HT1080 (cell line): ENCODE results near the gene CNTNAP2. TPM values are rescaled to one million over a fixed set of nuclear protein-coding genes. Genes with fewer than 3 reads are reported as not detected.

Source experiments
- DNase-seq: peaks from one replicate; pipeline ENCODE4 v3.0.0-alpha.2; 2015; ENCODE audit warnings: low read depth
- total RNA-seq: library from RNA; depleted of rRNA; stranded (reverse); fragments of >200 nt; shearing (Covaris generic); gene quantifications from 2 replicates; pipeline ENCODE4 v1.2.3, GENCODE V29; 2014

The CNTNAP2 gene
- total RNA-seq, 1 experiment from 2014 or later = not detected

DNA sequence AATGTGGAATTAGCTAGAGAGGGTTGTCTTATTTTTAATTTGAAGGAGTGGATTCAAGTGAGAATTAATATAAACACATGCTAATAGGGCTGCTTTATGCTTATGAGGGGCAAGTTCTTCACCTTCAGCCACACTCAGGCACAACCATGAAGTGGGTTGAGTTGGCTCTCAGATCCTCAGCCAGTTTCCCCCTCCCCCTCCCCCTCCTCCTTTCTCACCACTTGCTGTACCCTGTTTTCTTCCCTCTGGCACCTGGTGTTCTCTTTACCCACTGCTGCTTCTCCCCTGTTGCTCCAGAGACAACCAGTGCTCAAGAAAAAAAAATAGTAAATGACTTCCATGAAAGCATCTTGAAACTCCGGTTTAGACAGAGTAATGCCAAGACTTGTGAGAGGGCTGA is 1083.3 kb downstream of the CNTNAP2 start:
- no peak for DNase-seq

- no peak for DNase-seq
Measured at GRCh38 chr7:147207988-147208387, 1091.4 kb downstream of the CNTNAP2 start.

GRCh38 chr7:147231275-147231674 is 1114.7 kb downstream of the CNTNAP2 start:
- DNase-seq = no peak

DNA sequence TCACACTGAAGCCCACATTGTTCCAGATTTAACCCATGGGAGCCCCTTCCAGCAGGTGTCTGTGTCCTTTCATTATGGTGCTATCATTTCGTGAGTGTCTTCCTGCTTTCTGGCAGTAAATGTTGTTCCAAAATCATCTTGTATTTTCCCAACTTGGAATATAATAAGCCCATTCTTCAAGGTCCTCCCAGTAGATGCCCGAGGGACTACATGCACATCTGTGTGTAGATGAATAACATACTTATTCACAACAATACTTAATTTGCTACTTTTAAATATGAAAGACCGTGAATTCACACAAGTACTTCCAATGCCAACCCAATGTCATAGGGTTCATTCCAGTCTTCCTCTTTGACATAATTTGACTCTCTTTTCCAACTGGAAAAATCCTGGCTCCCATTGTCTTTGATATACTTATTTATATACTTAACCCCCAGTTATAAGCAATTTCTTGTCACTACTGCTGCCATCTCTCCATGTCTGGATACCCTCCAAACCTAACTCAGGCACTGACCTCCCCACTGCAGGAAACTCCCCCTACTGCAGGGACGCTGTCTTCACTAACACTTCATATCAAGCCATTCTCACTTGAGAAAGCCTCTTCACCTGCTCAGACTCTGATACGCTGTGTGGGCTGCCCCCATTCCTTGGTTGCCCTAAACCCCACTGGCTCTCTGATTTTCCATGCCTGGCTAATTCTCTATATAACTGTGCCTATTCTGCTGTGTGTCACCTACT is 1119.2 kb downstream of the CNTNAP2 start:
- DNase-seq = no peak

GRCh38 chr7:147240468-147240867 is 1123.9 kb downstream of the CNTNAP2 start:
- no peak for DNase-seq

DNA sequence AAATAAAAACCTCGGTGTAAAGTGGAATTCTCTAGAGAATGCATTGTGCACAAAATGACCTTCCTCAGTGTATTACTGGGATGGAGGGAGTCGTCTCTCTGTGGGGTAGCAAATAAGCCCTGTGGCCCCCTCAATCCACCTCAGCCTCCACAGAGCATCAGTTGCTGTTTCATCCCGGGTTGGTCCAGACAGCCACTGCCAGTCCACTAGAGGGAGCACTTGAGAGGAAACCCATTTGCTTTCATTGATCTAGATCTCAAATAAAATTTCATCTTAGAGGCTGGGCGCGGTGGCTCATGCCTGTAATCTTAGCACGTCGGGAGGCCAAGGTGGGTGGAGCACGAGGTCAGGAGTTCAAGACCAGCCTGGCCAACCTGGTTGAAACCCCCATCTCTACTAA is 1128.7 kb downstream of the CNTNAP2 start:
- DNase-seq = peak; percentile 43

- no peak for DNase-seq
Measured at GRCh38 chr7:147249956-147250355, 1133.4 kb downstream of the CNTNAP2 start.

DNA sequence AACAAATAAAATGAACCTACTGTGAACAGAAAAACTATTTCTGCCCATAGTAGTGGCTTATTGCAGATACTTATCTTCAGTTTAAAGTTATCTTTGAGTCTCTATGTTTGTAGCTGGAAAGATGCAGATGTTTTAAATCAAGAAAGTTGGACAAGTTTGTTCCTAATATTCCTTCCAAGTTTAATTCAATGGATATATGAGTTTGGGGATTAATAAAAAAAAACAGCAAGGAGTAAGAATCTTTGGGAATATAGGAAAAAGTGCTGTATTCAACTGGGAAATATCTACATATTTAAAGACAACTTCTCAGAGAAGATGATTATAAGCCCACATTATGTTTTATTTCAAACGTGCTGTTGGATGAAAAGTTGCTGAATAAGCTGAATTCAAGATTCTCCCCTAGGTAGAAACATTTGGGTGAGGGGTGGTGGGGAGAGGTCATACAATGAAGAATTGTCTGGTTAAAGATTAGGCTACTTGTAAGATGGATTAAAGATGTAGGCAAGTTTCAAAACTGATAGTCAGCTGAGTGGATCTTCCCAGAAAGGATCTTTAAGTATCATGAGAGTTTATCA is 1135.2 kb downstream of the CNTNAP2 start:
- no peak for DNase-seq

DNA sequence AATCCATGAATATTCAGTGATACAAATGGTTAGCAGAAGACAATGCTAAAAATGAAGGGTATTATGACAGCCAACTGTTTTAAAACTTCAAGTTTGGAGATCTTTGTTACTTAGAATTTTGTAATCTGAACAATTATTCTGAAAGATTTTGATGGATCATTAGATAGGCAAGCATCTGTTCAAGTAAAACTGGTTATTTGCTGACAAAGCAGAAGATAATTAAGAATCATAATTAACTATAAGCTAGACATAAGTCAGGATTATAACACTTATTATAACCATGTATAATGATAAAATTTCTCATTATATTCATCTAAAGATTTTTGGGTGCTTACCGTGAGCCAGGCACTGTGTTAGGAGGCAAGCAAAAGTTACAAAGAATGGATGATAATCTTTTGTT is 1145.1 kb downstream of the CNTNAP2 start:
- no peak for DNase-seq

GRCh38 chr7:147265528-147265927 is 1148.9 kb downstream of the CNTNAP2 start:
- DNase-seq = no peak

- no peak for DNase-seq
Measured at GRCh38 chr7:147276106-147276505, 1159.5 kb downstream of the CNTNAP2 start.

- DNase-seq = no peak
Measured at GRCh38 chr7:147276783-147277370, 1160.3 kb downstream of the CNTNAP2 start.

DNA sequence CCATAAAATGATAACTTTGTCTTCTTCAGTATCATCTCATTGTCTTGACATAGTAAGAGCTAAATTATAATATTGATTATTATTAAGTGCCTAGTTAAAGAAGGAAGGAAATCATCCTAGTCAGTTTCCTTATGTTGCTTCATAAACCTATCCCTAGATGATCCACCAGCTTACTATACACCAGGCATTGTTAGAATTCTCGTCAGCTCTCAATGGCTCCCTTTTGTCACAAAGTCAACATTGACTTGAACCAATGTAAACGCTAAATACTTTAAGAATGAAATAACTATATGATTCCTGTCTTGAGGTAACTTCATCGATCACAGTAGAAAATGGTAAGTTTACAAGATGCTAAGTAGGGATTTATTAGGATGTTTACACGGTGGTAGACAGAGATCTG is 1162.9 kb downstream of the CNTNAP2 start:
- no peak for DNase-seq

DNA sequence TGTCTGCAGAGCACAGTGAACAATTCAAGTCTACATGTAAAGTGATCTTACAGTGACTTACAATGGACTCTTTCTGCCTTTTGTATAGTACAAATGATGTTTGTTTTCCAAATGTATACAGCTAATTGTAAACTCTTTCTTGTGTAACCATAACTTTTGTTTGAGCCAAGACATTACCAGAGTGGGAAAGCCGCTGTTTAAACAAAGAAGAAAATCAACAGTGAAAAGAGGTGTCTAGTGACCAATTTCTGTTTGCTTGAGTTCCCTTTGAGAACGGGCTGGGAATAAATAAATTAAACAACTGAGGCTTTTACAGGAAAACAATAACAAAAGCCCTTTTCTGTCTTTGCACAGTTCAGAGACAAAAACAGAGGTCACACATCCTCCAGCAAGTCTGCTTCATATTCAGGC is 1163.4 kb downstream of the CNTNAP2 start:
- no peak for DNase-seq

DNA sequence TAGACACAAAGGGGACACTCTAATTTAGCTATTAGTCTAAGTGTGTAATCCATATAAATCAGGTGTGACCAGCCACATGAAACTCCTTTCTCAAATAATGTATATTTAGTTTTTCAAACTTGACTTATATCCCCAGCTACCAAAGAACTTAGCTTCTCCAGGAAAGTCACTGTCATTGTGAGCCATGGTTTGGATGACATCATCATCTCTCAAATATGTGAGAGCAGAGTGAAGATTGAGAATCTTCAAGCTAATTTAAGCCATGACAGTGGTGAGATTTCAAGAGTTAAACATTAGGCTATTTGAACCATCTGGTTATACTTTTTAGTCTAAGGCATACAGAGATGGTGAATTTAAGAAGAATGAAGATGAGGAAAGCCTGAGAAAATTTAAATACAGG is 1165.6 kb downstream of the CNTNAP2 start:
- DNase-seq = no peak

DNA sequence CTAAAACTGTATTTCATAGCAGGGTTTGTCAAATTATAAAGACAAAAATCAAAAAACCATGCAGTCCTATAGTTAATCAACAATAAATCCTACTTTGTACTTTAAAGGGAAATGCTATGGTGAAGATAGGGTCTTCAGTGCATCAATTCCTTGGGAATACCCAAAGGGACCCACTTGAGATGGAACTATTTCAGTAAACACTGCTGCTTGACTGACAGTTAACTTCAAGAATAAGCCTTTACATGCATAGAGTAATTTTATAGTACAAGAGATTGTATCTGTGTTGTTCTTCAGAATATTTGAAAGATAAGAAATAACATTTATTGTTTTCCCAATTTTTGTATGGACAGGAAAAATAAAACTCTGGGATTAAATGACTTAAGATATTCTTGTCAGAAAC is 1179.6 kb downstream of the CNTNAP2 start:
- no peak for DNase-seq

GRCh38 chr7:147296986-147297385 is 1180.4 kb downstream of the CNTNAP2 start:
- DNase-seq = no peak

GRCh38 chr7:147298611-147299043 is 1182.0 kb downstream of the CNTNAP2 start:
- no peak for DNase-seq

DNA sequence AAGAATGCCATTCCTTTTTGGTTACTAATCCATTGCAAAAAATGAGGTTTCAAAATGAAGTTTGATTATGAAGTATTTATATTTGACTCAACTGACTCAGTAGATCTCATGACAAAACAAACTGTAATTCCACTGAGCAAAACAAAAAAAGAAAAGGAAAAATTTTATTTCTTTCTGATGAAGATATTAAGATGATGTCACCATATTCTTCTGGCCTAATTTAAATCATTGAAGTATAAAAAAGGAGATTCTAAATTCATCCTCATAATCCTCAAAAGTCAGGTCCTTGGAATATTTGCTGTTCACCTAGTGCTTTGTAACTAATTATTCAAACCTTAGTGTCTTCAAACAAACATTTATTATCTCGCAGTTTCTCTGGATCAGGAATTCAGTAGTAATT is 1183.7 kb downstream of the CNTNAP2 start:
- DNase-seq = no peak

DNA sequence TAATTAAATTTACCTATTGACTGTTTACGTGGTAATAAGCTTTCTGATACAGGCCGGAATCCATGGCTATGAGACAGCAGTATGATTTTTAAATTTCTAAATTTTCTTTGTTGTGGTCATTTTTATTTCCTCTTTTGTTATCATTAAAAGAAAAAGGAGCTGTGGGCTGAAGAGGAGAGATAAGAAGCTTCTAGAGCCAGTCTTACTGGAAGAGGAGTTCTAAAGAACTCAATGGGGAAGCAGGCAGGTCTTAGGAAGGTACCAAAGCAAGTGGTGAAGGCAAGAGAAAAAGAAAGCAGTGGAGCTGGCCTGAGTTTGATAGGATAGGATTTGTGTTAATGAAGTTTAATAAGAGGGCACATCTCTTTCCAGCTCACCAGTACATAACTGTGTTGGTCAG is 1187.8 kb downstream of the CNTNAP2 start:
- no peak for DNase-seq

- DNase-seq = no peak
Measured at GRCh38 chr7:147305827-147306226, 1189.2 kb downstream of the CNTNAP2 start.

DNA sequence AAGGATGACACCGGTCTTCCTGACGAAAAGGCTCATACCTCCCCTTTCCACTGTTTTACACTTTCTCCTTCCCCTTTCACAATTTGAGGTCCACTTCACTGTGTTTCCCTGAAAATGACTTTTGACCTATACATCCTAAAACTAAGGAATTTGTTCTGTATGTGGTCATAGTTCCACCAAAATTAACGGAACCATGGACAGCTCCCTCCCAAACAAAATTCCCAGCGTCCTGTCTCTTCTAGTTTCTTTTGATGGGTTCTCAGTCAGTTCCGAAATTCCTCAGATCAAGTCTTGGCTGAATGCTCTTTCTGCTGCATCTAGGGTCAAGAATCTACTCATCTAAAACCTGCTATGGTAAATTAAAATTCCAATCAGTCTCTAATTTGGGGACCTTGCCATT is 1191.9 kb downstream of the CNTNAP2 start:
- DNase-seq = no peak

- DNase-seq = peak; percentile 2
Measured at GRCh38 chr7:147311336-147311735, 1194.7 kb downstream of the CNTNAP2 start.
